Type B pancreatic cell (in vitro differentiated cells): ENCODE data around the gene KRT77. TPM values are rescaled to one million over a fixed set of nuclear protein-coding genes. Genes with fewer than 3 reads are reported as not detected.

Experiments
- DNase-seq: peaks from one replicate; pipeline ENCODE4 v3.0.0; 2021; ENCODE audit warnings: mixed read lengths; ENCODE audit not compliant: unreplicated experiment; ENCODE audit errors: extremely low spot score
- H3K27ac Mint-ChIP-seq: 2 replicates; pipeline ENCODE4 v1.8.0; 2021; ENCODE audit warnings: mild to moderate bottlenecking, mixed read lengths
- H3K27me3 Mint-ChIP-seq: 2 replicates; pipeline ENCODE4 v1.8.0; 2021; ENCODE audit warnings: mixed read lengths
- H3K36me3 Mint-ChIP-seq: 2 replicates; pipeline ENCODE4 v1.8.0; 2021; ENCODE audit warnings: mixed read lengths
- H3K4me1 Mint-ChIP-seq: one replicate; pipeline ENCODE4 v1.8.0; 2021; ENCODE audit warnings: mixed read lengths; ENCODE audit not compliant: unreplicated experiment
- H3K4me3 Mint-ChIP-seq: 2 replicates; pipeline ENCODE4 v1.8.0; 2021; ENCODE audit warnings: mild to moderate bottlenecking, mixed read lengths
- H3K9me3 Mint-ChIP-seq: 2 replicates; pipeline ENCODE4 v1.8.0; 2021; ENCODE audit warnings: mixed read lengths
- total RNA-seq: library from RNA; stranded (reverse); gene quantifications from 2 replicates; pipeline ENCODE4 v1.2.1, GENCODE V29; 2021; ENCODE audit warnings: low replicate concordance
- TF ChIP-seq, protein P1 (sequence below): fragments of 200-600 bp; sonication (generic); conservative IDR thresholded peaks from 2 replicates; pipeline ENCODE4 v1.5.0; 2021; ENCODE audit warnings: antibody characterized with exemption, mild to moderate bottlenecking

The KRT77 gene
- total RNA-seq, 1 donor from 2014 or later, result 0.27 TPM

DNA sequence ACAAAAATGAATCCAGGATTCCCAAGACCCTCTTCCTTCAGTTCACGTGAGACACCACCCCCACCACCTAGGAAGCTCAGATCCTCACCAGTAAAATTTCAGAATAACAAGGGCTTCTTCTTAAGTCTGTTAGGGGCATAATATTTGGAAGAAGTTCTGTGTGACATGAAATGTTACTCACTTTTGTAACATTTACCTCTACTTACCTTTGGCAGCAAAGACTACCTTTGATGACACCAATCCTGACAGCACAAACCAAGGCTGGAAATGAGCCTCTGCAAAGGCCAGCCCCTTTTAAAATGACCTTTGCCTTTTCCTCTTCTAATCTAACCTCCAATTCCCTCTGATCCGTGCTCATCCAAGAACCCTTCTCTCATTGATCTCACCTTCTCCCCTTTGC, 19.4 kb upstream of the KRT77 start:
- no peak overlapping the region for H3K4me3 Mint-ChIP-seq

DNA sequence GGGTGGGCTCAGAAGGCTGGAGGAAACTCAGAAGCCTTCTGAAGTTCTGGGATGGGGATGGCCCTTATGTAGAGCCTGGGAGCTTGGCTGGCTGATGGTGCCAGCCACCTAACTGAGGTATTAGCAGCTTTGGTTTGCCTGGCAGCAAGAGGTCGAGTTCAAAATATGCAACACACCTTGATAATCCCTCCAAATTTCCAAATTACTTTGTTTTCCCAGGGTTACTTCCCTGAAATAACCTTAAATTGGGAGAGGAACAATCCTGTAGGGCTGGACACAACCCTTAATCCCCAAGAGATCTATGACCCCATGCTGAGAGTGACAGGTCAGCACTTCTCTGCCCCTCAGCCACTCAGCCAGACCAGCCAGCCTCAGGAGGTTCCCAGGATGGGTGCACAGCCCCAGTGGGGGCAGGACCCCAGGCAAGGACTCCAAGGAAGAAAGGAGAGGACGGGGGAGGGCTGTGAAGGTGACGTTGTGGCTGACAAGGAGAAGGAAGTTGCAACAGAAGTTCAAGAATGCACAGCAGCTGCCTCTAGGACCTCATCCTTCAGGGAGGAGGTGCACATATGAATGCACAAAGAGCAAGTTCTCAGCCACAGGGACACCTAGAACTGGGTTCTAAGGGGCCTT, 18.6 kb upstream of the KRT77 start:
- peaks cover 42% of the 10 kb centered on the region for H3K27me3 Mint-ChIP-seq
- DNase-seq, result no peak
- H3K4me1 Mint-ChIP-seq, result no peaks in the 10 kb centered on the region
- H3K36me3 Mint-ChIP-seq, result no peaks in the 10 kb centered on the region
- no peak overlapping the region for H3K4me3 Mint-ChIP-seq
- TF ChIP-seq, protein P1, sequence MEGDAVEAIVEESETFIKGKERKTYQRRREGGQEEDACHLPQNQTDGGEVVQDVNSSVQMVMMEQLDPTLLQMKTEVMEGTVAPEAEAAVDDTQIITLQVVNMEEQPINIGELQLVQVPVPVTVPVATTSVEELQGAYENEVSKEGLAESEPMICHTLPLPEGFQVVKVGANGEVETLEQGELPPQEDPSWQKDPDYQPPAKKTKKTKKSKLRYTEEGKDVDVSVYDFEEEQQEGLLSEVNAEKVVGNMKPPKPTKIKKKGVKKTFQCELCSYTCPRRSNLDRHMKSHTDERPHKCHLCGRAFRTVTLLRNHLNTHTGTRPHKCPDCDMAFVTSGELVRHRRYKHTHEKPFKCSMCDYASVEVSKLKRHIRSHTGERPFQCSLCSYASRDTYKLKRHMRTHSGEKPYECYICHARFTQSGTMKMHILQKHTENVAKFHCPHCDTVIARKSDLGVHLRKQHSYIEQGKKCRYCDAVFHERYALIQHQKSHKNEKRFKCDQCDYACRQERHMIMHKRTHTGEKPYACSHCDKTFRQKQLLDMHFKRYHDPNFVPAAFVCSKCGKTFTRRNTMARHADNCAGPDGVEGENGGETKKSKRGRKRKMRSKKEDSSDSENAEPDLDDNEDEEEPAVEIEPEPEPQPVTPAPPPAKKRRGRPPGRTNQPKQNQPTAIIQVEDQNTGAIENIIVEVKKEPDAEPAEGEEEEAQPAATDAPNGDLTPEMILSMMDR, result no peak
- H3K27ac Mint-ChIP-seq, result no peak overlapping the region
- no peaks in the 10 kb centered on the region for H3K9me3 Mint-ChIP-seq

More for the DNA sequence above, 19.4 kb upstream of the KRT77 start:
- H3K9me3 Mint-ChIP-seq, result no peaks in the 10 kb centered on the region
- no peak overlapping the region for H3K27ac Mint-ChIP-seq
- peaks cover 38% of the 10 kb centered on the region for H3K27me3 Mint-ChIP-seq
- no peaks in the 10 kb centered on the region for H3K4me1 Mint-ChIP-seq
- TF ChIP-seq, protein P1, result no peak
- DNase-seq, result no peak
- no peaks in the 10 kb centered on the region for H3K36me3 Mint-ChIP-seq

DNA sequence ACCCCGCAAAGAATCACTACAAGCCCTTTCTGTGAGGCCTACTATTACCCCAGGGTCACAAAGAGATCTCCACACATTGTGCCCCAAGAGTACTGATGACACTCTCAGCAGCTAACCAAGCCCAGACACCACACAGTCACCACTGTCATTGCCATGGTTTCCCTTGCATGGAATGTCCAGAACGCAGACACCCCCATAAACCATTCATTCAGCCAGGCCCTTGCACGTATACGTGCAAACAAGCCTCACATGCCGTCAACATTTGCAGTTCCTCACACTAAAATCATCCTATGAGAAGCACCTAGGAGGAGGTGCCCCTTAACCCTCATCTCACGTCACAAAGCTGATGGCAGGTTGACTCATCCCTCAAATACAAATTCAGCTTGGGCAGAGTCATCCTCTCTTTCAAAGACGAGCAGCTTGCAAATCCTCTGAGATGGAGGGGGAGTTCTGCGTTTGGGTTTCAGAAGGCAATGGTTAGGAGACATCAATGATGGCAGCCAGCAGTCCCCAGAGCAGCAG, 17.1 kb upstream of the KRT77 start:
- Mint-ChIP-seq H3K27ac (no peak overlapping the region), H3K27me3 (peaks cover 46% of the 10 kb centered on the region), H3K9me3 (no peaks in the 10 kb centered on the region), H3K4me1 (no peaks in the 10 kb centered on the region), H3K4me3 (no peak overlapping the region), H3K36me3 (no peaks in the 10 kb centered on the region)
- TF ChIP-seq, protein P1, result no peak
- DNase-seq, result no peak

DNA sequence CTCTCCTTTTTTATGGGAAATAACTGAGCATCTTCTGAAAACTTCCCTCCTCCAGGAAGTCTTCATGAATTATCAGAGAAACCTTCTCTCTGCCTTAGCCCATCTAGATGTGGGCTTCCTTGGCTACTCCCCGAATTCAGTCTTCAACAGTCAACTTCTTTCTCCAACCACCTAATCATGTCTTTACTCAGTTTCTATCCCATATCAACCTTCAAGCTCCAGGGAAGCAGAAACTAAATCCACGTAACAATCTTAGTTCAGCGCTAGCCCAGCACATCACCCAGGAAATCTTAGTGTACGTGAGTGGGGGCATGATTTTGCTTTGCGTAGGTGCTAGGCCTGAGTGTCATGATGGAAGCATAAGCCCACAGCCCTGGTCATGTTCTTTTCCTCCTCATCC, 12.7 kb upstream of the KRT77 start:
- H3K27ac Mint-ChIP-seq, result no peak overlapping the region
- TF ChIP-seq, protein P1, result no peak
- DNase-seq, result no peak
- peaks cover 58% of the 10 kb centered on the region for H3K27me3 Mint-ChIP-seq
- no peaks in the 10 kb centered on the region for H3K9me3 Mint-ChIP-seq
- no peak overlapping the region for H3K4me3 Mint-ChIP-seq
- no peaks in the 10 kb centered on the region for H3K36me3 Mint-ChIP-seq
- peaks cover 3% of the 10 kb centered on the region for H3K4me1 Mint-ChIP-seq

DNA sequence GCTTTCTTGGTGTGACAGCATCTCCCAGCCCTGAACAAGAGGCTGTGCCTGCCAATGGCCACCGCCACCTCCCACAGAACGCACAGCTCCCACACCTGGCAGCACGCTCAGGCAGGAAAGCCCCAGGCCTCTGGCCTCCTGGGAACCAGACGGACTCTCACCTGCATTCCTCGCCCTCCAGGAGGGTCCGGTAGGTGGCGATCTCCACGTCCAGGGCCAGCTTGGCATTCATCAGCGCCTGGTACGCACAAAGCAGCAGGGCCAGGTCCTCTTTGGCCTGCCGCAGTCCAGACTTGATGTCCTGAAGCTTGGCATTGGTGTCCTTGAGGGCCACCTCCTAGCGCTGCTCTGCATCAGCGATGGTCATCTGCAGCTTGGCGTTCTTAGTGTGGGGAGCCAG, 12.1 kb upstream of the KRT77 start:
- Mint-ChIP-seq H3K4me1 (peaks cover 3% of the 10 kb centered on the region), H3K4me3 (no peak overlapping the region), H3K36me3 (no peaks in the 10 kb centered on the region), H3K27ac (no peak overlapping the region), H3K27me3 (peaks cover 58% of the 10 kb centered on the region), H3K9me3 (no peaks in the 10 kb centered on the region)
- DNase-seq, result no peak
- TF ChIP-seq, protein P1, result no peak
